GM08714 (cell line): Measurements from ENCODE around the gene TGFBR3.

Source experiments
- H3K4me3 ChIP-seq: fragments of 200-500 bp; sonication (Bioruptor generic); 2 replicates; pipeline ENCODE4 v1.5.1; 2014; ENCODE audit warnings: mild to moderate bottlenecking, low read length, inconsistent platforms
- ZNF274 ChIP-seq: IDR thresholded peaks from 2 replicates; pipeline ENCODE4 v1.6.1; 2012; ENCODE audit warnings: mild to moderate bottlenecking, low read depth, low read length

Gene TGFBR3

DNA sequence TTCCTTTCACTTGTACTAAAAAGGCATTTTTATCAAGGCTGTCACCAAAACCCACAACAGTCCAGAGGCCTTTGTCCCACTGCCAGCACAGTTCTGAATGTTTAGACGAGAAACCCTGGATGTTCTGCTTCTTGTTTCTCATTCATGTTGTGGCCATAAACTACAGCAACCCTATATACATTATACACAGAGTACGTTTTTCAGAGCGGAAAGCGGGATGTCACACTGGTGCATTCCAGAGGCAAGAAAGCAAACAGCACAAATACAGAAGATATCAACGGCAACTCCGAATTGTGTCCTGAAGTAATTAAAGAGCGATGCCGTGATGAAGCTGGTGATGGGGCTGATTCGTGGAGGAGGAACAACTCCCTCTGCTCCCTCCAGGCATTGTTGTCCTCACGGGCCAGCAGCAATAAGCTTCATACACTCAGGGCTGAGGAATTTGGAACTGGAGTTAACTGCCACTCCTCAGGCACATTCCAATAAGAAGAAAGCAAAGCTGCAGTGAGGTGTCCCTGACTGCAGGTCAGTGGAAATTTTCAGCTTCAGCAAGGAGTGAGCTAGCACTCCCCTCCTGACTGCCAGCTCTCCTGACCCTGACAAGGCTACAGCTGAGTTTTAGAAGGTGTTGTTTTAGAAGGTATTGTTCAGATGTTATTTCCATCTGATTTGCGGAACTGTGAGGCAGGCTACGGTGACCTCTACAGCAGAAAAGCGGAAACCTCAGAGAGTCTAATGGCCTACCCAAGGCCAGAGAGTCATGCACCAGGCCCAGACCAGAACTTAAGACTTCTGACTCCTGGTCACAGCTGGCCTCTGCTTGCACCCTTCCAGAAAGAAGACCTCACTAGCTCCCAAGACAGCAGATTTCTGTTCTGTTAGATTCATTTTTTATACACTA is 149.0 kb downstream of the TGFBR3 start:
- no peak for TF ChIP-seq ZNF274
- H3K4me3 ChIP-seq: no peak overlapping the region

DNA sequence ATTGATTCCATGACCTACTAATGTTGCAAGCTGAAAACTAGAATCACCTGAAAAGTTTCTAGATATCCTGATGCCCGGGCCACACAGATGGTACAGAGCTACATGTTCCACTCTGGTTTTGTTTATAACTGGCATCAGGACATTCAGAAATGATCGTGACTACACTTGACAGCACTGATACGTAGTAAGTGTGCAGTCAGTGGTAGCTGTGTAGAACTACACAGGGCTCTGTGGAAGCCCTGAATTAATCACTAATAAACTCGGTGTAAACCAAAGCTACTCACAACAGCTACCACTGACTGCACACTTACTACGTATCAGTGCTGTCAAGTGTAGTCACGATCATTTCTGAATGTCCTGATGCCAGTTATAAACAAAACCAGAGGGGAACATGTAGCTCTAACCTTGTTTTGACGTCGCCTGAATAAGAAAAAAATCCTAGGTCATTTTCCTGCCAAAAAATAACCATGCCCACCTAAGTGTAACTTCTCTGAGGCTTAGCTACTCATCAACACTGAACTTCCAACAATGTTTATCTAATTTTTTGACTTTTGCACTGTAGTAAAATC is 149.7 kb downstream of the TGFBR3 start:
- TF ChIP-seq ZNF274: no peak
- no peak overlapping the region for H3K4me3 ChIP-seq

DNA sequence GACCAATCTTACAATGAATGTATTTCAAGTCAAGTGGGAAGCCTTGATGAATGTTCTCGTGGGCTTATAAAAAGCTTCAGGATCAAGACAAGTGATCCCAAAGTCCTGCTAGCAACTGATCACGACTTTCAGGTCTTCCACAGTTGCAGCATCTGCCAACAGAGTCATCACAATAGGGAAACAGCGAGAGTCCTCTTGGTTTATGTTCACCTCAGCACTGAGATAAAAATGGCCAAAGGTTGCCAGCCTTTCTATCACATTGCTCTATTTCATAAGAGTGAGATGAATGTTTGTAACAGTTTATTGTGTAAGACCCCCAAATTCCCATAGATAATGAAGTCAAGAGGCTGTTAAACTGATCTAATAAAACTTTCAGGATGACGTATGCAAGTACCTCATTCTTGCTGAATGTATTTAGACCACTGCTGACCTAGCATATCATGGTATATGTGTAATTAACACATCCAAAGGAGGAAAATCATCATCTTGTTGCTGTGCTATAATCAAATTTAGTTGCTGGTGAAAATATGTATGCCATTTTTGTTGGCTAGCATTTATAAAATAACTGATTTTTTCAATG is 150.6 kb downstream of the TGFBR3 start:
- H3K4me3 ChIP-seq: no peak overlapping the region
- no peak for TF ChIP-seq ZNF274

DNA sequence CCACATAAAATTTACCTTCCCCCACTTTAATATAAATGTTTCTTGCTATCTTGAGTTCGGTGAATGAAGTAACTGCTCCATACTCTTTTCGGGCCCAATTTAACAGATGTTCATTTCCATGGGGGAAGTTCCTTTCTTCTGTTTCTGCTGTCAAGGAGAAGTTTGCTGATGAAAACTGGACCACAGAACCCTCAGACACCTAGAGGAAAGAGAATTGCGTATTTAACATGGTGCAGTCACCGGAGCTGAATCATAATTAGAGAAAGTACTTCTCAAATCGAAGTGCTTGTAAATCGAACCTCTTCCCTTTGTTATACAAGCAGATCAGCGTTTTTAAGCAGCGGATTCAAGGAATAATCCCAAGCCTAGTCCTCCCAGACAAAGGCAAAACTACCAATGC is 151.2 kb downstream of the TGFBR3 start:
- TF ChIP-seq ZNF274: no peak
- H3K4me3 ChIP-seq: no peak overlapping the region

DNA sequence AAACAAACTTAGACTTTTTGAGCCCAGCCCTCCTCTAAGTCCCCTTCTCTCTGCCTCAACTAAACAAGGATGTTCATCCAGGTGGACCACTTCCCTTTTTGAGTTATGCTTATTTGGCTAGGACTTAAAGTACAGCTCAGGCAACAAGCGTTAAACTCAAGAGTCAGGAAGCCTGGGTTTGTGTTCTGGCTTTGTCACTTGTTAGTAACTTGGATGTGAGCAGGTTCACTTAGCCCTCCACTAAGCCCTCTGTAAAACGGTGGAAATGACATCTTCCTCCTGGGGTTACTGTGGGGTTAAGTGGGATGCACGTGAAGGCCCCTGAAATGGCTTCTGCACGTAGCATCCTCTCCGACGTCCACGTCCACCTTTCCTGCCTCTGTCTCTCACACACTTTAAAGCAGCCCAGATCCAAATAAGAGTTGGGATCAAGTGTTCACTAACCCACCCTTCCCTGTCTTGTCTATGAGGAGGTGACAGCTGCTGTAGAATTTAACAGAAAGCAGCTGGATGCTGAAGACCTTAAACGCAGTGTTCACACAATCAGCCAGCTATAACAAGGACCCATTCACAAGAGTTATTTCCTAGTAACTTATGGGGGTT is 152.7 kb downstream of the TGFBR3 start:
- no peak for TF ChIP-seq ZNF274
- no peak overlapping the region for H3K4me3 ChIP-seq

DNA sequence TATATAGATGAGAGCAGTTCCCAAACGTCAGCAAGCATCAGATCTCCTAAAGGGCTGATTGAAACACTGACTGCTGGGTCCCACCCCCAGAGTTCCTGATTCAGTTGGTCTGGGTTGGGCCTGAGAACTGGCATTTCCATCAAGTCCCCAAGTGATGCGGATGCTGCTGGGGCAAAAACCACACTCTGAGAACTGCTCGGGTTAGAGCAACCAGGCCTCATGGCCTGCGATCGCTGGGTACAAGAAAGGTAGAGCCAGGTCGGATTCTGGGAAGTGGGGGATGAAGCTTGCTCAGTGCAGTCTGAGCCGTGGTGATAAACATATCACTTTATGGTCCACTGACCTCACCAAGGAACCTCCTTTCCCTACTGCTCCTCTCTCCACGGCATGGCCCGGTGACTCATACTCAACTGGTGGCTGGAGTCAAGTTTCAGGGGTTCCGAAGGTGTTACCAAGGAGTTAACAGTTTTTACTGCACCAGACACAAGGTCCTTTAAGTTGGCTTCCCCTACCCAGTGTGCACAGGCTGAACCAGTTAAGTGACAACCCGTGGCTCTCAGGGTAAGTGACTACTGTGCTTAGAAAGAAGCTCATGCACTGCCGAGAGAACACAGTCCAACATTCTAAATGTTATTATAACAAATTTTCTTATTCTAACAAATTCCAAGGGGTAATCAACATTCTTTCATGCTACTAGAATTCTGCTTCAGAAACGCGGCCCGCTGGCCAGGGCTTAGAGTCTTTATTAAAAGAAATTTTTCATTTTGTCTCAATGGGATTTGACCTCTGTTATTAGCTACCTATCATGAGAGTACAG is 153.5 kb downstream of the TGFBR3 start:
- no peak for TF ChIP-seq ZNF274
- H3K4me3 ChIP-seq: no peak overlapping the region

DNA sequence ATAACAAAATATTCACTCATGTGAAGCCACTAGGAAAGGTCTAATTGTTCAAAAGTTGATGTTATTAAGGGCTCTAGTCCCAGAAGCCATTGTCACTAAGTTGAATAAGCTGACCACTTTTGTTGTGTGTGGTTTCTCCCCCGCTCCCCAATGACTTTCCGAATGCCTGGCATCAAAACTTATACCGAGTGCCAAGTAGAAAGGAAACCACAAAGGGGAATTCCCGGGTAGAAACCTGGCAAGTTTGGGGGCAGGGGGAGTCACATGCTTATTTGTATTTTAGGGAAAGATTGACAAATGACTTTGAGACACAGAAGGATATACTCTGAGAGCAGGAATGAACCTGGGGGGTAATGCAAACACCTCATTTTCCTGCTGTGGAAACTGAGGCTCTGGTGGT is 154.1 kb downstream of the TGFBR3 start:
- no peak for TF ChIP-seq ZNF274

DNA sequence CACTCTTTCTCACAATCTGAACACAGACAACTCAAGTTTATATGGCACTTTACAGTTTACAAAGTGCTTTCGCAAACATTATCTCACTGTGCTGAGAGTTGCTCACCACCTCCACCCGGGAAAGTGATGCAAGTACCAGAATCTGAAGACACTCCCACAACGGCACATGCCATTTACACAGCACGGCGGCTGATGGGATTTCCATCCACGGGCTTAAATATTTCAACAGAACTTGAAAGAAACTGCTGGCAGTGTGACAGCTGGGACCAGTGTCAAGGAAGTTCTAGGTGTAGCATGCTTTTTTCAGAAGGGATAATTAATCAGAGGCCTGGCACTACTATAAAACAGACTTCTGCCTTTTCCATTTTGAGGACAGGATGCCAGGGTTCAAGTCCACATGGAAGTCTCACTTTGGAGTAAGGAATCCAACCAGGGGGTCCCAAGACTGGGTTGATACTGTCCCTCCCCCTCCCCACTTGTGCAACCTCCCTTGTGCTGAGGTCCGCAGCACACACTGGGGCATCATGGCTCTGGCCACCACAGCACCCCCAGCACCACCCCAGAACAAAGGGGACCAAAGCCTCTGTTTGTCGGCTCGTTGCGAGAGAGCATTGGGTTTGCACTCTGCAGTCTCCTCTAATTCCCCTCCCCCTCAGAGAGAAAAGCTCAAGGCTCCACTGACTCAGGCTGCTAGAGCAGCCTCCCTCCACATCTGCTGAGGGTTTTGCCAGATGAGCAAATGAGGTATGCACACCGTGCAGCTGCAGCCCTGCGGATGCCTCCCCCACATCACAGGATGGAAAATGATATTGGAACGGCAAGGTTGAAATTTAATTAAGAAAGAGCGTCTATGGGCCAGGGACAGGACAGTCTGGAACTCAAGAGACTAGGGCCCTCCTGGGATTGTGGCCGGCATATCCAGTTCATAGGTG is 154.9 kb downstream of the TGFBR3 start:
- TF ChIP-seq ZNF274: no peak
- no peak overlapping the region for H3K4me3 ChIP-seq

More for the DNA sequence above, 154.1 kb downstream of the TGFBR3 start:
- H3K4me3 ChIP-seq: no peak overlapping the region

DNA sequence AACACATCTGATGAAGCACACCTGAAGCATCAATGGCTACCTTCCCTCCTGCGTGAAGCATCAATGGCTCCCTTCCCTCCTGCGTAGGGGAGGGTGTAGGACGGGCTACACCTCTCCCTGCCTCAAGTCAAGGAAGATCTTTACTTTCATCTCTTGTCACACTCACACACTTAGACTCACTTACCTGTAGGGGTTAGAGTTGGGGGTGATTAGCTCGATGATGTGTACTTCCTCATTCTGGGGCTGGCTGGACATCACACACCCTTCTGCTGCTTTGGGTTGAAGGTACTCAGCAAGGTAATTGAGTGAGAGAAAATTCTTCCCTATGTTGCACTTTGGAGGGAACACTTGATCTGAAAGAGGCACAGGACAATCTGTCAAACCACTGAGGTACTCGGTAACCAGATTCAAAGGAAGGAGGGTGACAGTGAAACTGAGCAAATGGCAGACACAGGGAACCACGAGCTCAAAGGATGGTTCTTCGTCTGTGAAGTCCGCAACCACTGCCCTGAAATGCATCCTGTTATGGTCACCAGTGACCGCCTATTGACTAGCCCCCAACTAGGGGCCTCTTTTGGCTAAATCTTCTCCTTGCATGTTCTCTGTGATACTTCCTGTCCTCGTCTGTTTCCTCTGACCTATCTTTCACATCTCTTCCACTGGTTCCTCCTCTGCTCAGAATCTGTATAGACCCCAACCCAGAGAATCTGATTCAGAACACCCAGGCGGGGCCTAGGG is 156.2 kb downstream of the TGFBR3 start:
- H3K4me3 ChIP-seq: no peak overlapping the region
- TF ChIP-seq ZNF274: no peak

DNA sequence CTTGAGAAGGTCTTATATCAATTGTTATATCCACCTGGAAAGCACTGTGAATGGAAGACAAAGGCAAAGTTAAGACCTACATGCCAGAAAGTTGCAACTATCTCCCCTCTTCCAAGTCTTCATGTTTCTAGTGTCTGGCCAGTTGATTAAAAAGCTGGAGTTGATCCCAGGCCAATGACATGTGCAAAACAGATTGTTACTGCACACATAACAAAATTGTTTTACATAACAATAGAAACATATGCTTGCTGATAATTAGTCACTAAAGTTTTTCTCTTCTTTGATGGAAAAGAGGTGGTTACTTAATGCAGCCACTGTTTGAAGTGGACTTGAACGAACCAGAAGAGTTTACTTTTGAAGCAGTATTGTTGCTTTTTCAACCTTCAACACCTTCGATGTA is 158.2 kb downstream of the TGFBR3 start:
- H3K4me3 ChIP-seq: no peak overlapping the region
- TF ChIP-seq ZNF274: no peak

DNA sequence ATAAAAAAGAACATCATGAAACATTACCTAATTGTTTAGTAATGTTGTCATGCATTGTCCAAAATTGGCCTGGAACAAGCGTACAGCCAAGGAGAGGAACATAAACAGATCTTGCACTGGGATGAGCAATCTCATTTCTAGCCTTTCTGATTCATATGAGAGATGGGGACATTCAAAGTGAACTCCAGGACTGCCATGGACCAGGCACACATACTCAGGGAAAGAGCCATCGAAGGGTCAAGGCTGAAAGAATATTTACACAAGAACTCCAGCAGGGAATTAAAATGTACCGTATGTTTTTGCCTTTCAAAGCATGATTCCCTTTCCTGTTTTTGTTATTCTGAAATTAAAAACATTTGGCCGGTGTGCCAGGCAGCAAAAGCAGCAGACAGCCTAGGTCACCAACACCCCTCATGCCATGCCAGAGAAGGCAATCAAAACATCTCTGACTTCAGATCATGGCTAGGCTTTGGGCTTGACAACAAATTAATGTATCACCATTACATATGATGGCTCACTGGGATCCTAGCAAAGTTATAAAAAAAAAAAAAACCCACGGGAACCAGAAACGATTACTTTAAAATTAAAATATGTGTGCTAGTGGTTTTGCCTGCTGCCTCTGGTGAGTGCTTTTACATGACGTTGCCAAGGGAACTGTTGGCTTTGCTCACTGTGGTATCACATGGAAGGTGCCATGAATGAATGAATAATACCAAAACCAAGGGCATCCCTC is 159.8 kb downstream of the TGFBR3 start:
- H3K4me3 ChIP-seq: no peak overlapping the region
- no peak for TF ChIP-seq ZNF274

DNA sequence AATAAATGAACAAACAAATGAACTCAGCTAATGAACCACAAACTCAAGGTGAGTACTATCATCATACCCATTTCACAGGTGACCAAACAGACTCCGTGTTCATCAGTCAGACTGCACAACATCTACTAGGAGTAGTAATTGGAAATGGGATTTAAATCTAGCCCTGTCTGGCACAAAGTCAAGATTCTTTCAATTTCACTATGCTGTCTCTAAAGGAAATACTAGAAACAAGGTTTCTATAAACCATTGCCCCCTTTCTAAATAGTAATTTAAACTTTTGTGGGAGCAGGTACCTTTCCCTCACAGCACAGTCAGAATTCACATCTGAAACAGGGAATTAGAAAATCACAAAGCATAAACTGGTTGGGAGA is 160.3 kb downstream of the TGFBR3 start:
- no peak for TF ChIP-seq ZNF274
- H3K4me3 ChIP-seq: no peak overlapping the region
